CD14-positive monocyte (primary cell): ENCODE measurements around the gene IRAK3. TPM values are rescaled to one million over a fixed set of nuclear protein-coding genes. Genes with fewer than 3 reads are reported as not detected.

Experiments
- DNase-seq, 3 donors: peaks; one replicate each; pipeline ENCODE4 v3.0.0-alpha.2; 2011 to 2022
- H2AFZ ChIP-seq: 2 replicates; pipeline ENCODE4 v1.6.0; 2012; ENCODE audit warnings: mild to moderate bottlenecking, low read depth, low read length, inconsistent platforms; ENCODE audit not compliant: insufficient read depth, poor library complexity, severe bottlenecking
- H3K27ac ChIP-seq, 2 donors: 1 replicate in 1 of 2; 2 replicates in 1 of 2; pipeline ENCODE4 v1.5.1; 2012 to 2013; ENCODE audit warnings: low read length in 2 of 2, control low read depth in 1 of 2, inconsistent platforms in 1 of 2, low read depth in 1 of 2, mild to moderate bottlenecking in 1 of 2
- H3K27me3 ChIP-seq, 2 donors: one replicate each; pipeline versions ENCODE4 v1.6.0 to v1.6.1; 2011 to 2013; ENCODE audit warnings: low read length in 2 of 2; ENCODE audit not compliant: control insufficient read depth in 2 of 2, insufficient read depth in 2 of 2
- H3K36me3 ChIP-seq, 2 donors: replicated peaks in 1 of 2; 1 replicate in 1 of 2; 2 replicates in 1 of 2; pipeline versions ENCODE4 v1.5.1 to v1.6.1; 2012 to 2013; ENCODE audit warnings: low read length in 2 of 2, control low read depth in 1 of 2, inconsistent platforms in 1 of 2, mild to moderate bottlenecking in 1 of 2; ENCODE audit not compliant: insufficient read depth in 2 of 2, control insufficient read depth in 1 of 2
- H3K4me1 ChIP-seq, 2 donors: 1 replicate in 1 of 2; 2 replicates in 1 of 2; pipeline versions ENCODE4 v1.5.1 to v1.6.1; 2012 to 2013; ENCODE audit warnings: low read length in 2 of 2, control low read depth in 1 of 2, inconsistent platforms in 1 of 2, mild to moderate bottlenecking in 1 of 2, moderate library complexity in 1 of 2; ENCODE audit not compliant: insufficient read depth in 2 of 2, control insufficient read depth in 1 of 2
- H3K4me2 ChIP-seq: replicated peaks from 2 replicates; pipeline ENCODE3; 2012; ENCODE audit warnings: low read length, moderate library complexity, mild to moderate bottlenecking; ENCODE audit not compliant: poor library complexity, severe bottlenecking; ENCODE audit errors: extremely low read depth
- H3K4me3 ChIP-seq, 3 experiments: fragments of 200-600 bp in 1 of 3; sonication (generic) in 1 of 3; replicated peaks in 1 of 3; 1 replicate in 2 of 3; 2 replicates in 1 of 3; pipeline ENCODE4 v1.5.1; 2011 to 2013; ENCODE audit warnings: low read length in 3 of 3, mild to moderate bottlenecking in 3 of 3, control low read depth in 2 of 3, low read depth in 2 of 3, inconsistent platforms in 1 of 3, moderate library complexity in 1 of 3
- H3K79me2 ChIP-seq: 2 replicates; pipeline ENCODE4 v1.6.0; 2012; ENCODE audit warnings: mild to moderate bottlenecking, control low read depth, inconsistent platforms, low read length, moderate library complexity; ENCODE audit not compliant: insufficient read depth
- H3K9ac ChIP-seq: 2 replicates; pipeline ENCODE4 v1.6.0; 2017; ENCODE audit warnings: low read length, mild to moderate bottlenecking; ENCODE audit not compliant: insufficient read depth, poor library complexity, severe bottlenecking
- H3K9me3 ChIP-seq, 2 donors: replicated peaks in 1 of 2; 1 replicate in 1 of 2; 2 replicates in 1 of 2; pipeline versions ENCODE4 v1.5.1 to v1.6.1; 2012 to 2013; ENCODE audit warnings: low read length in 2 of 2, control low read depth in 1 of 2; ENCODE audit not compliant: control insufficient read depth in 1 of 2, insufficient read depth in 1 of 2
- H4K20me1 ChIP-seq: 2 replicates; pipeline ENCODE4 v1.6.0; 2012; ENCODE audit warnings: mild to moderate bottlenecking, low read length, control low read depth, moderate library complexity; ENCODE audit not compliant: insufficient read depth
- H3K27ac Mint-ChIP-seq, 7 donors: one replicate each; pipeline ENCODE4 v1.8.0; 2020; ENCODE audit warnings: mild to moderate bottlenecking in 7 of 7, mixed read lengths in 7 of 7, moderate library complexity in 6 of 7, inconsistent platforms in 2 of 7
- H3K27me3 Mint-ChIP-seq, 3 donors: one replicate each; pipeline ENCODE4 v1.8.0; 2021 to 2022; ENCODE audit warnings: low read depth in 3 of 3, mild to moderate bottlenecking in 3 of 3, mixed read lengths in 3 of 3, moderate library complexity in 3 of 3, inconsistent platforms in 1 of 3
- H3K36me3 Mint-ChIP-seq, 2 donors: one replicate each; pipeline ENCODE4 v1.8.0; 2020; ENCODE audit warnings: mixed read lengths in 2 of 2, inconsistent platforms in 1 of 2, mild to moderate bottlenecking in 1 of 2
- H3K4me1 Mint-ChIP-seq: one replicate; pipeline ENCODE4 v1.8.0; 2020; ENCODE audit warnings: mild to moderate bottlenecking, mixed read lengths
- H3K4me3 Mint-ChIP-seq, 2 donors: one replicate each; pipeline ENCODE4 v1.8.0; 2020; ENCODE audit warnings: mild to moderate bottlenecking in 2 of 2, mixed read lengths in 2 of 2, moderate library complexity in 1 of 2
- H3K9me3 Mint-ChIP-seq, 7 donors: one replicate each; pipeline ENCODE4 v1.8.0; 2020 to 2022; ENCODE audit warnings: mixed read lengths in 7 of 7, mild to moderate bottlenecking in 6 of 7, moderate library complexity in 6 of 7, inconsistent platforms in 2 of 7
- CTCF ChIP-seq: fragments of 200-600 bp; IDR thresholded peaks from one replicate; pipeline ENCODE4 v1.8.0; 2022; ENCODE audit warnings: antibody characterized with exemption, mild to moderate bottlenecking
- WGBS: methylation state at CpG from one replicate; pipeline ENCODE4 v1.1.5; 2013; ENCODE audit warnings: missing lambda C conversion rate; ENCODE audit not compliant: insufficient coverage; 5-methylcytosine and 5-hydroxymethylcytosine counted together
- intact Hi-C, 2 donors: fragments of 100-400 bp; cut with micrococcal nuclease; formaldehyde crosslinking; loops; one replicate each; pipeline versions ENCODE4 v1.15.0 to v1.15.1; 2023
- polyA plus RNA-seq, 3 donors: library from polyadenylated mRNA; depleted of rRNA in 1 of 3; unstranded in 2 of 3; stranded (reverse) in 1 of 3; fragments of 300-500 nt in 2 of 3; fragments of >200 nt in 1 of 3; fragmentation: Illumina TruSeq in 2 of 3; gene quantifications; 1 replicate in 2 of 3; 2 replicates in 1 of 3; pipeline ENCODE4 v1.2.3, GENCODE V29; 2012 to 2021

Gene IRAK3
- polyA plus RNA-seq, 3 donors: 56.9 to 59.7 (median 58.0) TPM

GRCh38 chr12:66297080-66297479 is 108.1 kb downstream of the IRAK3 start:
- intact Hi-C loops: no loop called here
- no peak overlapping the region for H3K27ac ChIP-seq
- no peak overlapping the region for H2AFZ ChIP-seq
- WGBS: 67% methylated on average over 1 of the region's 4 CpGs
- no peak overlapping the region for H3K4me3 ChIP-seq
- H3K36me3 ChIP-seq: no peaks in the 10 kb centered on the region
- TF ChIP-seq CTCF: no peak
- H3K36me3 Mint-ChIP-seq: no peaks in the 10 kb centered on the region
- no peak overlapping the region for H3K4me3 Mint-ChIP-seq
- H3K79me2 ChIP-seq: no peaks in the 10 kb centered on the region
- peaks cover 5 to 10% (median 6%) of the 10 kb centered on the region in 7 donors for H3K9me3 Mint-ChIP-seq
- peaks cover 0 to 2% (median 2%) of the 10 kb centered on the region in 3 donors for H3K27me3 Mint-ChIP-seq
- H4K20me1 ChIP-seq: no peaks in the 10 kb centered on the region
- peaks cover 0 to 3% of the 10 kb centered on the region in 2 donors for H3K9me3 ChIP-seq
- no peak overlapping the region for H3K4me2 ChIP-seq
- H3K4me1 Mint-ChIP-seq: peaks cover 2% of the 10 kb centered on the region
- H3K9ac ChIP-seq: no peak overlapping the region
- DNase-seq: no peak
- H3K27ac Mint-ChIP-seq: no peak overlapping the region
- peaks cover 3 to 6% of the 10 kb centered on the region in 2 donors for H3K4me1 ChIP-seq
- H3K27me3 ChIP-seq: no peaks in the 10 kb centered on the region

GRCh38 chr12:66297923-66298322 is 108.9 kb downstream of the IRAK3 start:
- no peaks in the 10 kb centered on the region for H4K20me1 ChIP-seq
- H3K9me3 ChIP-seq: no peaks in the 10 kb centered on the region
- H3K36me3 ChIP-seq: no peaks in the 10 kb centered on the region
- H3K4me3 ChIP-seq: no peak overlapping the region
- peaks cover 7% of the 10 kb centered on the region for H3K79me2 ChIP-seq
- no peak overlapping the region for H3K9ac ChIP-seq
- Mint-ChIP-seq H3K9me3 (peaks cover 2 to 5% (median 3%) of the 10 kb centered on the region in 7 donors), H3K27me3 (peaks cover 0 to 2% (median 2%) of the 10 kb centered on the region in 3 donors), H3K4me1 (peaks cover 5% of the 10 kb centered on the region), H3K4me3 (no peak overlapping the region), H3K36me3 (no peaks in the 10 kb centered on the region), H3K27ac (no peak overlapping the region)
- DNase-seq: no peak
- no peak for TF ChIP-seq CTCF
- no CpG with 5 or more reads among the region's 3 CpGs for WGBS
- H3K4me2 ChIP-seq: no peak overlapping the region
- H3K4me1 ChIP-seq: peaks cover 3 to 6% of the 10 kb centered on the region in 2 donors
- no peak overlapping the region for H3K27ac ChIP-seq
- no peak overlapping the region for H2AFZ ChIP-seq
- intact Hi-C loops: no loop called here
- H3K27me3 ChIP-seq: no peaks in the 10 kb centered on the region
